ENCODE measurements around the gene SUN5.

Gene SUN5

GRCh38 chr20:32934580-32934979 lies 69.7 kb downstream of the SUN5 start:
- H3K27me3 Mint-ChIP-seq (ENCODE audit: low read depth): no peaks in the 10 kb centered on the region
- no peaks in the 10 kb centered on the region for H3K9me3 Mint-ChIP-seq
- no peak overlapping the region for H3K4me3 Mint-ChIP-seq
- H3K4me1 Mint-ChIP-seq (ENCODE audit: low read depth): no peaks in the 10 kb centered on the region
- H3K27ac Mint-ChIP-seq: no peak overlapping the region
- no peaks in the 10 kb centered on the region for H3K36me3 Mint-ChIP-seq (ENCODE audit: low read depth)

Data from T-helper 1 cell treated with Interleukin-12 subunit alpha and Interleukin-12 subunit beta and Interleukin-4 antibody, amounts not matched to agents 30 μg/mL and 1 μg/mL, for 36 hours (primary cell).